Kidney (tissue), 14 donors: Measurements from ENCODE around the gene OR6C2. TPM values are rescaled to one million over a fixed set of nuclear protein-coding genes. Genes with fewer than 3 reads are reported as not detected.

Experiments
- DNase-seq, 5 donors: peaks; one replicate each; pipeline ENCODE4 v3.0.0-alpha.2; 2013 to 2020
- FAIRE-seq: peaks from 2 replicates; lab custom pipeline; 2012; peaks lifted over from hg19 to GRCh38; lab: Jason Lieb, UNC
- H3K27ac ChIP-seq, 2 donors: one replicate each; pipeline ENCODE4 v1.7.0; 2013; ENCODE audit warnings: low read depth in 2 of 2, low read length in 2 of 2, inconsistent platforms in 1 of 2
- H3K27me3 ChIP-seq: one replicate; pipeline ENCODE4 v1.7.1; 2013; ENCODE audit warnings: low read length, inconsistent platforms; ENCODE audit not compliant: control insufficient read depth, insufficient read depth
- H3K36me3 ChIP-seq, 3 donors: one replicate each; pipeline versions ENCODE4 v1.7.0 to v1.7.1; 2013; ENCODE audit warnings: low read length in 3 of 3, control low read depth in 1 of 3, inconsistent platforms in 1 of 3; ENCODE audit not compliant: insufficient read depth in 3 of 3, control insufficient read depth in 2 of 3
- H3K4me1 ChIP-seq, 3 donors: one replicate each; pipeline versions ENCODE4 v1.7.0 to v1.7.1; 2013; ENCODE audit warnings: low read length in 3 of 3, inconsistent platforms in 1 of 3, low read depth in 1 of 3; ENCODE audit not compliant: control insufficient read depth in 2 of 3, insufficient read depth in 2 of 3
- H3K4me3 ChIP-seq, 3 donors: one replicate each; pipeline versions ENCODE4 v1.7.0 to v1.8.1; 2013; ENCODE audit warnings: low read length in 3 of 3, control low read depth in 1 of 3, inconsistent platforms in 1 of 3
- H3K9ac ChIP-seq, 3 donors: one replicate each; pipeline versions ENCODE4 v1.7.0 to v1.7.1; 2013; ENCODE audit warnings: low read length in 3 of 3, control low read depth in 1 of 3, inconsistent platforms in 1 of 3
- H3K9me3 ChIP-seq, 3 donors: one replicate each; pipeline versions ENCODE4 v1.7.0 to v1.7.1; 2013; ENCODE audit warnings: low read length in 3 of 3, control low read depth in 1 of 3, inconsistent platforms in 1 of 3; ENCODE audit not compliant: control insufficient read depth in 2 of 3, insufficient read depth in 1 of 3
- intact Hi-C: fragments of 100-400 bp; cut with DNase I; formaldehyde crosslinking; loops from one replicate; pipeline ENCODE4 v1.11.1; 2022
- polyA plus RNA-seq: library from polyadenylated mRNA; stranded (reverse); fragments of 350-450 nt; fragmentation: Illumina TruSeq; extraction: RNeasy Lipid Tissue Mini Kit (QIAGEN cat#74804); gene quantifications from one replicate; pipeline ENCODE4 v1.2.3, GENCODE V29; 2014; ENCODE audit warnings: low read depth, low replicate concordance; ENCODE audit not compliant: insufficient read depth
- total RNA-seq: library from RNA; stranded (reverse); fragmentation: NEBNext Ultra II Directional; extraction: Animal tissue kit (Norgen Biotek cat#: 25700); gene quantifications from one replicate; pipeline ENCODE4 v1.2.1, GENCODE V29; 2021
- TF ChIP-seq, protein P1 (sequence below): IDR thresholded peaks from 3 replicates; pipeline ENCODE4 v1.5.1; 2012; ENCODE audit warnings: mild to moderate bottlenecking, moderate library complexity, borderline replicate concordance; ENCODE audit not compliant: insufficient read depth; ENCODE audit errors: extremely low read depth
- donor health status: control.
- donor health status: control.
- donor health status: control.
- donor health status: control.
- donor health status: control.
- donor health status: DM: yes; HTN: yes; CAD: no.
- donor health status: Normal renal cell carcinoma (clear cell type).

OR6C2 gene
- total and polyA plus RNA-seq, 2 donors from 2014 or later, result not detected

DNA sequence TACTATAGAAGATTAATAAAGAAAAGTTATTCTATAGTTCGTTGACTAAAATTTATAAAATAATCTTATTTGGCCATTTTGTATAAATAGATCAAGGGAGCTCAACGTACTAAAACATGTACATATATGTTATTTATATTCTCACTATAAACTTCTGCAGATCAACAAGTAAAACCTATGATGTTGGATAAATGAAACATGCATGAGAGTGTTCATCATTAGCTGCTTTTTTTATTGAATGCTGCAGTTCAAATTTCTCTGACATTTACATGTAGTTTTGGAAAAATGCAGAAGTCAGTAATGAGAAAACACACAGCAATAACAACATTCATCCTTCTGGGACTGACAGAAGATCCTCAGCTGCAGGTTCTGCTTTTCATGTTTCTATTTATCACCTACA, 48.2 kb downstream of the OR6C2 start, which contains the start of gene OR6C68:
TSS of gene OR6C68 (plus strand) at position 301 of the 400 bp plus-strand sequence. CDS start at position 301, 0 bp downstream.
- TF ChIP-seq, protein P1, sequence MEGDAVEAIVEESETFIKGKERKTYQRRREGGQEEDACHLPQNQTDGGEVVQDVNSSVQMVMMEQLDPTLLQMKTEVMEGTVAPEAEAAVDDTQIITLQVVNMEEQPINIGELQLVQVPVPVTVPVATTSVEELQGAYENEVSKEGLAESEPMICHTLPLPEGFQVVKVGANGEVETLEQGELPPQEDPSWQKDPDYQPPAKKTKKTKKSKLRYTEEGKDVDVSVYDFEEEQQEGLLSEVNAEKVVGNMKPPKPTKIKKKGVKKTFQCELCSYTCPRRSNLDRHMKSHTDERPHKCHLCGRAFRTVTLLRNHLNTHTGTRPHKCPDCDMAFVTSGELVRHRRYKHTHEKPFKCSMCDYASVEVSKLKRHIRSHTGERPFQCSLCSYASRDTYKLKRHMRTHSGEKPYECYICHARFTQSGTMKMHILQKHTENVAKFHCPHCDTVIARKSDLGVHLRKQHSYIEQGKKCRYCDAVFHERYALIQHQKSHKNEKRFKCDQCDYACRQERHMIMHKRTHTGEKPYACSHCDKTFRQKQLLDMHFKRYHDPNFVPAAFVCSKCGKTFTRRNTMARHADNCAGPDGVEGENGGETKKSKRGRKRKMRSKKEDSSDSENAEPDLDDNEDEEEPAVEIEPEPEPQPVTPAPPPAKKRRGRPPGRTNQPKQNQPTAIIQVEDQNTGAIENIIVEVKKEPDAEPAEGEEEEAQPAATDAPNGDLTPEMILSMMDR, result no peak
- H3K36me3 ChIP-seq, result no peaks in the 10 kb centered on the region
- no peaks in the 10 kb centered on the region for H3K9me3 ChIP-seq
- H3K4me3 ChIP-seq, result no peak within 1 kb of the TSS
- H3K4me1 ChIP-seq, result no peaks in the 10 kb centered on the region
- DNase-seq, result no peak
- H3K27ac ChIP-seq, result no peak within 1 kb of the TSS
- no peaks in the 10 kb centered on the region for H3K27me3 ChIP-seq
- intact Hi-C loops, result no loop called here
- no peak within 1 kb of the TSS for H3K9ac ChIP-seq
- no peak for FAIRE-seq

DNA sequence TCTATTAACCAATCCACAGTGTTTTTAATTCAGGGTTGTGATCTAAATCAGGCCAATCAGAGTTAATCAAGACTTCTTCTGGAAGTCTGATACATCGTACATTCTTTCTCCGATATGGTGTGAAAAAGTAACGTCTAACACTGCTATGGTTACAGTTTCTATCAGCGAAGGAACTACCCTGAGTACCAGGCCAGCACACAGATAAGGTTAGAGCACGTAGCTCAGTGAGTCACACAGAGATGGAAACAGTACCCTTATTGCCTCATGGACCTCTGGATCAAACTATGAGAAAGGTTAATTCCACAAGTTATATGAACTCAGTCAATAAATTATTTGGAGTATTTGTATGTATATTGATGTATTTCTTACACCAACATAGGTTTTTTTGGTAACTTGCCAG, 51.6 kb downstream of the OR6C2 start:
- Histone ChIP-seq H3K27me3 (no peaks in the 10 kb centered on the region), H3K9ac (no peak overlapping the region)
- no peak for FAIRE-seq

DNA sequence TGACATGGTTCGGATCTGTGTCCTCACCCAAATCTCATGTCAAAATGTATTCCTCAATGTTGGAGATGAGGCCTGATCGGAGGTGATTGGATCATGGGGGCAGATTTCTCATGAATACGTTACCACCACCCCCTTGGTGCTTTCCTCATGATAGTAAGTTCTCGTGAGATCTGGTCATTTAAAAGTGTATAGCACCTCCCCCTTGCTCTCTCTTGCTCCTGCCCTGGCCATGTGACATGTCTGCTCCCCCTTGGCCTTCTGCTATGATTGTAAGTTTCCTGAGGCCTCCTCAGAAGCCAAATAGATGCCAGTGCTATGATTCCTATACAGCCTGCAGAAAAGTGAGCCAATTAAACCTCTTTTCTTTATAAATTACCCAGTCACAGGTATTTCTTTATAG, 55.4 kb downstream of the OR6C2 start:
- peak overlapping the region in 1 of 2 donors; percentile 69 for H3K27ac ChIP-seq
- H3K9ac ChIP-seq, result no peak overlapping the region
- H3K27me3 ChIP-seq, result no peaks in the 10 kb centered on the region
- no peak for DNase-seq
- no peaks in the 10 kb centered on the region for H3K36me3 ChIP-seq
- TF ChIP-seq, protein P1, result no peak
- no peaks in the 10 kb centered on the region for H3K4me1 ChIP-seq
- no peak for FAIRE-seq
- H3K9me3 ChIP-seq, result no peaks in the 10 kb centered on the region
- no peak overlapping the region for H3K4me3 ChIP-seq
- intact Hi-C loops, result no loop called here

More for the DNA sequence above, 51.6 kb downstream of the OR6C2 start:
- TF ChIP-seq, protein P1, result no peak
- H3K27ac ChIP-seq, result no peak overlapping the region
- H3K9me3 ChIP-seq, result no peaks in the 10 kb centered on the region
- DNase-seq, result no peak
- no peak overlapping the region for H3K4me3 ChIP-seq
- no peaks in the 10 kb centered on the region for H3K36me3 ChIP-seq
- H3K4me1 ChIP-seq, result no peaks in the 10 kb centered on the region
- intact Hi-C loops, result no loop called here

DNA sequence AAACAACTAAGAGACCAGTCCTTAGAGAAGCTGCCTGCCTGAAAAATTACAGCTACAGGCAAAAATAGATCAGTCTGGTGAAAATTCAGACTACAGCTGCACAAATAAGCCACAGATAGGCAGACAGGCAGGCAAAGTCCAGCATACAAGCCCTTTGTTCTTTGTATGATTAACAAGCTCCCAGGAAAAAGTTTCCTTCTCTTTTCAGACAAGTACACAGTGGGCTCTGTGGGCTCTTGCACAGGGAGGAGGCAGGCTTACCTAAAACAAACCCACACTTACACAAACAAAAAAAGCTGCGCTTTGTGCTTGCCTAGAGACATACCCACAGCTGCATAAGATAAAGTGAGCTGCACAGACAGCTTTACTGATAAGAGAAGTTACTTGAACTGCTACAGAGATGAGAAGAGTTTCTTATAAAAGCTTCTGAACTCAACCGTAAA, 56.0 kb downstream of the OR6C2 start:
- FAIRE-seq (no peak), DNase-seq (peak in 2 of 5 donors; percentile 33 to 35)
- intact Hi-C loops, result no loop called here
- H3K27ac ChIP-seq, result peak overlapping the region in 1 of 2 donors; percentile 69
- no peaks in the 10 kb centered on the region for H3K27me3 ChIP-seq
- H3K4me3 ChIP-seq, result peak overlapping the region in 1 of 3 donors; percentile 11
- no peaks in the 10 kb centered on the region for H3K9me3 ChIP-seq
- TF ChIP-seq, protein P1, result no peak
- H3K36me3 ChIP-seq, result no peaks in the 10 kb centered on the region
- H3K9ac ChIP-seq, result no peak overlapping the region
- no peaks in the 10 kb centered on the region for H3K4me1 ChIP-seq
